Esophagus squamous epithelium (tissue), 4 donors: ENCODE data around the gene RAB38.

Experiments
- POLR2A ChIP-seq, 4 donors: fragments of 450-650 bp; IDR thresholded peaks; one replicate each; pipeline ENCODE4 v1.6.1; 2017; ENCODE audit warnings: antibody characterized with exemption in 4 of 4, mild to moderate bottlenecking in 4 of 4, moderate library complexity in 3 of 4
- TF ChIP-seq, protein P1 (sequence below), 6 experiments: fragments of 450-650 bp in 4 of 6; fragments of 200-600 bp in 2 of 6; sonication (generic) in 2 of 6; IDR thresholded peaks; one replicate each; pipeline ENCODE4 v1.5.1; 2016 to 2019; ENCODE audit warnings: antibody characterized with exemption in 6 of 6, mild to moderate bottlenecking in 4 of 6, moderate library complexity in 4 of 6

DNA sequence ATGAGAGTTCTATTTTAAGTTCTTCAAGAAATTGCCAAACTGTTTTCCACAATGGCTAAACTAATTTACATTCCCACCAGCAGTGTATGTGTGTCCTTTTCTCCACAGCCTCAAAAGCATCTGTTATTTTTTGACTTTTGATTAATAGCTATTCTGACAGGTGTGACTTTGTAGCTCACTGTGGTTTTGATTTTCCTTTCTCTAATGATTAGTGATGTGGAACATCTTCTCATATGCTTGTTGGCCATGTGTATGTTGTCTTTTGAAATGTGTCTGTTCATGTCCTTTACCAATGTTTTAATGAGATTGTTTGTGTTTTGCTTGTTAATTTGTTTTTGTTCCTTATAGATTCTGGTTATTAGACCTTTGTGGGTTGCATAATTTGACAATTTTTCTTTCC is 18.0 kb upstream of the RAB38 start:
- TF ChIP-seq, protein P1, sequence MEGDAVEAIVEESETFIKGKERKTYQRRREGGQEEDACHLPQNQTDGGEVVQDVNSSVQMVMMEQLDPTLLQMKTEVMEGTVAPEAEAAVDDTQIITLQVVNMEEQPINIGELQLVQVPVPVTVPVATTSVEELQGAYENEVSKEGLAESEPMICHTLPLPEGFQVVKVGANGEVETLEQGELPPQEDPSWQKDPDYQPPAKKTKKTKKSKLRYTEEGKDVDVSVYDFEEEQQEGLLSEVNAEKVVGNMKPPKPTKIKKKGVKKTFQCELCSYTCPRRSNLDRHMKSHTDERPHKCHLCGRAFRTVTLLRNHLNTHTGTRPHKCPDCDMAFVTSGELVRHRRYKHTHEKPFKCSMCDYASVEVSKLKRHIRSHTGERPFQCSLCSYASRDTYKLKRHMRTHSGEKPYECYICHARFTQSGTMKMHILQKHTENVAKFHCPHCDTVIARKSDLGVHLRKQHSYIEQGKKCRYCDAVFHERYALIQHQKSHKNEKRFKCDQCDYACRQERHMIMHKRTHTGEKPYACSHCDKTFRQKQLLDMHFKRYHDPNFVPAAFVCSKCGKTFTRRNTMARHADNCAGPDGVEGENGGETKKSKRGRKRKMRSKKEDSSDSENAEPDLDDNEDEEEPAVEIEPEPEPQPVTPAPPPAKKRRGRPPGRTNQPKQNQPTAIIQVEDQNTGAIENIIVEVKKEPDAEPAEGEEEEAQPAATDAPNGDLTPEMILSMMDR (IDR thresholded peaks at IDR 0.05) = no peak
- TF ChIP-seq POLR2A (IDR thresholded peaks at IDR 0.05) = no peak
